SU-DHL-6 (cell line): ENCODE data around the gene JPH4.

Experiments used
- H2AFZ ChIP-seq: fragments of 200-600 bp; sonication (generic); 2 replicates; pipeline ENCODE4 v1.6.1; 2014; ENCODE audit warnings: low read depth, mild to moderate bottlenecking, moderate library complexity, mixed read lengths, antibody characterized with exemption, low read length; ENCODE audit not compliant: severe bottlenecking
- H3F3A ChIP-seq: fragments of 200-600 bp; shearing (Covaris generic); 2 replicates; pipeline ENCODE4 v1.6.0; 2016; ENCODE audit warnings: antibody characterized with exemption, mild to moderate bottlenecking; ENCODE audit not compliant: insufficient read depth
- H3K27ac ChIP-seq: fragments of 200-600 bp; sonication (generic); 2 replicates; pipeline ENCODE4 v1.5.1; 2016; ENCODE audit warnings: low read depth, mild to moderate bottlenecking, low read length, moderate library complexity, mixed read lengths
- H3K27me3 ChIP-seq: fragments of 200-600 bp; sonication (generic), shearing (Covaris generic); 2 replicates; pipeline ENCODE4 v1.6.0; 2014; ENCODE audit warnings: mild to moderate bottlenecking, low read length
- H3K36me3 ChIP-seq: fragments of 200-600 bp; sonication (generic); 2 replicates; pipeline ENCODE4 v1.6.1; 2014; ENCODE audit warnings: mild to moderate bottlenecking, low read length, mixed read lengths
- H3K4me2 ChIP-seq: fragments of 300-600, 200-600 bp; shearing (Covaris generic), sonication (generic); 2 replicates; pipeline ENCODE4 v1.6.0; 2014; ENCODE audit warnings: low read length, low read depth, mild to moderate bottlenecking; ENCODE audit not compliant: poor library complexity, severe bottlenecking
- H3K4me3 ChIP-seq: fragments of 200-600 bp; sonication (generic); 2 replicates; pipeline ENCODE4 v1.5.1; 2014; ENCODE audit warnings: antibody characterized with exemption, low read length, mild to moderate bottlenecking, mixed read lengths; ENCODE audit not compliant: insufficient read depth, poor library complexity, severe bottlenecking
- H3K79me2 ChIP-seq: fragments of 200-600 bp; sonication (generic); 2 replicates; pipeline ENCODE4 v1.6.1; 2014; ENCODE audit warnings: mild to moderate bottlenecking, low read length, moderate library complexity; ENCODE audit not compliant: insufficient read depth
- H3K9ac ChIP-seq: fragments of 200-600 bp; sonication (generic); 2 replicates; pipeline ENCODE4 v1.7.0; 2014; ENCODE audit warnings: mild to moderate bottlenecking, low read length
- H3K9me2 ChIP-seq: fragments of 200-600 bp; sonication (generic); replicated peaks from 2 replicates; pipeline ENCODE4 v1.6.1; 2014; ENCODE audit warnings: low read length; ENCODE audit not compliant: insufficient read depth
- H3K9me3 ChIP-seq: fragments of 200-600 bp; sonication (generic); 2 replicates; pipeline ENCODE4 v1.6.1; 2014; ENCODE audit warnings: low read length, mixed read lengths; ENCODE audit not compliant: insufficient read depth
- H4K20me1 ChIP-seq: fragments of 200-600 bp; sonication (generic); 2 replicates; pipeline ENCODE4 v1.6.1; 2014; ENCODE audit warnings: low read depth, mild to moderate bottlenecking, antibody characterized with exemption, low read length, moderate library complexity, mixed read lengths
- EZH2phosphoT487 ChIP-seq: fragments of 200-600 bp; sonication (generic), shearing (Covaris generic); conservative IDR thresholded peaks from 2 replicates; pipeline ENCODE4 v1.6.1; 2018; ENCODE audit warnings: mild to moderate bottlenecking, antibody characterized with exemption, low read length, moderate library complexity, mixed read lengths
- TF ChIP-seq, protein P1 (sequence below): fragments of 200-600 bp; sonication (generic); IDR thresholded peaks from one replicate; pipeline ENCODE4 v1.5.1; 2017; ENCODE audit warnings: antibody characterized with exemption, mild to moderate bottlenecking, low read length, moderate library complexity; ENCODE audit not compliant: insufficient read depth, poor library complexity, severe bottlenecking

Gene JPH4

DNA sequence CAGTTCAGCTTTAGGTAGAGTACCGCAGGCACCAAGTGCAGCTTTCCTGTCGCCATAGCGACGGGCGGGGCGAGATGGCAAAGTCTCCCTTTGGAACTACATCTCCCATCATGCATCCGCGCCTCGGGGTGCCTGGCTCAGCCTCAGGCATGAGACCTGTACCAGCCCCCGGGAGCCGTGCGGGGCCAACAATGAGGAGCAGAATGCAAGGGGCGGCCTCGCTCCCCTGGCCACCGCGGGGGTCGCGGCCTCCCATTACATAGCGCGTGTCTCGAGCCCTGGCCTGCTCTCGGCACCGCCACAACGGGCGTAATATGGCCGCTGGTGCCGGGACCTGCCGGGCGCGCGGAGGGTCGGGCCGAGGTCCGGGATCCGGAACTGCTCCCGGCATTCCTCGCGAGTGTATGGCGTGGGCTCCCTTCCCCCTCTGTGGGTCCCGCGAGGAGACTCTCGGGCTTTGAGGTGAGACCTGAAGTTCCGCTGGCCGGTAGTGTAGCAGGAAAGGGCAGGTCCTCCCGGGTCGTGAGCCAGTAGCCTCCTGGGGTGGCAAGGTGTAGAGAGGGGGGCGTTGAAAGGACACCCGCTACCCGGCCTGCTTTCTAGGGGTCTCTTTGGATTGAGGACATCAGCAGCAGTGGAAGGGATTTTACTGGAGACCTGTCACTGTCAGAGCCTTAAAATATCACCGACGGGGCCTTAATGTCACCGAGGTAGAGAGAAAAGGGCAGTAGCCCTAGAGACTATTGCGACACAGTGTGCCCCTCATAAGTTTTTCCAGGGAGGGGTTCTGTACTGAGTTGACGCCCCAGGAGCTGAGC lies 22.5 kb downstream of the JPH4 start, which contains the start of gene THTPA:
Gene THTPA (plus strand): TSS at position 390 of the 818 bp plus-strand sequence. CDS start 487 bp downstream, outside the sequence.
- no peaks in the 10 kb centered on the region for H4K20me1 ChIP-seq
- peak within 1 kb of the TSS; percentile 75 for H3K9ac ChIP-seq
- H2AFZ ChIP-seq = peak within 1 kb of the TSS; percentile 37
- no peaks in the 10 kb centered on the region for H3K27me3 ChIP-seq
- H3K27ac ChIP-seq = peak within 1 kb of the TSS; percentile 49
- peaks cover 10% of the 10 kb centered on the region; the same call in 1 of the 2 replicates for H3K79me2 ChIP-seq
- TF ChIP-seq, protein P1, sequence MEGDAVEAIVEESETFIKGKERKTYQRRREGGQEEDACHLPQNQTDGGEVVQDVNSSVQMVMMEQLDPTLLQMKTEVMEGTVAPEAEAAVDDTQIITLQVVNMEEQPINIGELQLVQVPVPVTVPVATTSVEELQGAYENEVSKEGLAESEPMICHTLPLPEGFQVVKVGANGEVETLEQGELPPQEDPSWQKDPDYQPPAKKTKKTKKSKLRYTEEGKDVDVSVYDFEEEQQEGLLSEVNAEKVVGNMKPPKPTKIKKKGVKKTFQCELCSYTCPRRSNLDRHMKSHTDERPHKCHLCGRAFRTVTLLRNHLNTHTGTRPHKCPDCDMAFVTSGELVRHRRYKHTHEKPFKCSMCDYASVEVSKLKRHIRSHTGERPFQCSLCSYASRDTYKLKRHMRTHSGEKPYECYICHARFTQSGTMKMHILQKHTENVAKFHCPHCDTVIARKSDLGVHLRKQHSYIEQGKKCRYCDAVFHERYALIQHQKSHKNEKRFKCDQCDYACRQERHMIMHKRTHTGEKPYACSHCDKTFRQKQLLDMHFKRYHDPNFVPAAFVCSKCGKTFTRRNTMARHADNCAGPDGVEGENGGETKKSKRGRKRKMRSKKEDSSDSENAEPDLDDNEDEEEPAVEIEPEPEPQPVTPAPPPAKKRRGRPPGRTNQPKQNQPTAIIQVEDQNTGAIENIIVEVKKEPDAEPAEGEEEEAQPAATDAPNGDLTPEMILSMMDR = no peak
- TF ChIP-seq EZH2phosphoT487 = no peak
- peak within 1 kb of the TSS; percentile 89 for H3K4me2 ChIP-seq
- H3K9me3 ChIP-seq = no peaks in the 10 kb centered on the region
- H3K9me2 ChIP-seq = no peaks in the 10 kb centered on the region
- peak within 1 kb of the TSS; percentile 67 for H3K4me3 ChIP-seq
- H3F3A ChIP-seq = peaks cover 15% of the 10 kb centered on the region
- H3K36me3 ChIP-seq = no peaks in the 10 kb centered on the region

DNA sequence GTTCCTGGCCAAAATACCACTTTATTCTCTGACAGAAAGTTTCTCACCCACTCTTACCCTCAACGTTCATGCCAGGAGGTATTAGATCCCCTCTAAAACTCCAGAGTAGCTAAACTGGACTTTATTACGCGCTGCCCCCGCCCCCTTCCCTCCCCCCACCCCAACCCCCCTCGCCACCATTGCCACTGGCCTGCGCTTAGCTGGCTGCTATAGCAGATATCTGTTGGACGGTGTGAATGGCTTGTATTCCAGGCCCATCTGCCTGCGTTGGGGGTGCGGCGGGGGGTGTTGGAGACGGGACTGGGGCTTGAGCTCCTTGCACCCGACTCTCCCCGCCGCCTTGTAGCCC lies 23.1 kb downstream of the JPH4 start:
- Histone ChIP-seq H3K9me2 (no peaks in the 10 kb centered on the region), H4K20me1 (no peaks in the 10 kb centered on the region), H3F3A (peaks cover 15% of the 10 kb centered on the region), H3K4me3 (peak overlapping the region; percentile 67), H2AFZ (peak overlapping the region; percentile 37), H3K27me3 (no peaks in the 10 kb centered on the region), H3K27ac (no peak overlapping the region), H3K9me3 (no peaks in the 10 kb centered on the region), H3K4me2 (peak overlapping the region; percentile 89), H3K36me3 (no peaks in the 10 kb centered on the region), H3K79me2 (peaks cover 10% of the 10 kb centered on the region; the same call in 1 of the 2 replicates), H3K9ac (peak overlapping the region; percentile 75)
- TF ChIP-seq, protein P1 = no peak
- no peak for TF ChIP-seq EZH2phosphoT487

DNA sequence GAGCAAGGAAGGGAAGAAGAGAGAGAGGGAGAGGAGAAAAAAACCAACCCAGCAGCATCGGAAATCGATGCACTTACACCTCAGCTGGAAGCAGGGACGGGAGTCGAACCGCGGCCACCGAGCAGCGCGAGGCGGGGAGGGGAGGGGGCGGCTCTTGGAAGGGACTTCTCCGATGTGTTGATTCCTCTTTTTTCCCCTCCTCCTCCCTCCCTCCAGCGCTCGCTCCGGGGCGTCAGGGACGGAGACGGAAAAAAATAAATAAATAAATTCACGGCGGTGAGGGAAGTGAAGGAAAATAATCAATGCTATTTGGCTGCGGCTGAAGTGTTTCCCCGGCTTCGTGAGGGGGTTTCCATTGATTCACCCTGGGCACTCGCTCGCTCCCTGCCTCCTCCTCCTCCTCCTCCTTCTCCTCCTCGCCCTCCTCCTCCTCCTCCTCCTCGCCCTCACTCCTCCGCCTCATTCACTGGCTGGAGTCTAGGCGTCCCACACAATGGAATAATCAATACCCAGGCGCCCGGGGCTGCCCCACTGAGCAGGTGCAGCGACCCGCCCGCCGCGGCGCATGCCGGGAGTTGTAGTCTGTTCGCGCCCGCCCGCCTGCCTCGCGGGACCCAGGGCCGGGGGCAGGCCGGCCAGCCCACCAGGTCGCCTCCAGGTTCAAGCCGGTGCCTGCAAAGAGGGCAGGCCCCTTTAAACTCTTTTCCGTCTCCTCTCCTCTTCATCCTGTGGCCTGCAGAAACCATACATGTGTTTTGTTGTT lies 27.1 kb downstream of the JPH4 start, which contains the start of gene ZFHX2:
Gene ZFHX2 (minus strand): TSS at position 500 of the 763 bp plus-strand sequence. CDS start 16,440 bp downstream, outside the sequence.
- peak within 1 kb of the TSS; percentile 51 for H3K4me3 ChIP-seq
- H3K36me3 ChIP-seq = no peaks in the 10 kb centered on the region
- H3K9me3 ChIP-seq = no peaks in the 10 kb centered on the region
- H3K9me2 ChIP-seq = no peaks in the 10 kb centered on the region
- H3F3A ChIP-seq = no peaks in the 10 kb centered on the region
- no peaks in the 10 kb centered on the region for H4K20me1 ChIP-seq
- H3K27me3 ChIP-seq = no peaks in the 10 kb centered on the region
- H3K27ac ChIP-seq = no peak within 1 kb of the TSS
- peak within 1 kb of the TSS; percentile 97 for H2AFZ ChIP-seq
- peaks cover under 1% of the 10 kb centered on the region; the same call in 1 of the 2 replicates for H3K79me2 ChIP-seq
- TF ChIP-seq EZH2phosphoT487 = no peak
- TF ChIP-seq, protein P1 = no peak
- H3K4me2 ChIP-seq = peak within 1 kb of the TSS; percentile 86
- H3K9ac ChIP-seq = peak within 1 kb of the TSS; percentile 56
